ENCODE measurements around the gene METTL13. TPM values are rescaled to one million over a fixed set of nuclear protein-coding genes. Genes with fewer than 3 reads are reported as not detected.

The METTL13 gene
- total RNA-seq, 2 donors from 2014 or later, result 9.2 to 13.5 TPM

DNA sequence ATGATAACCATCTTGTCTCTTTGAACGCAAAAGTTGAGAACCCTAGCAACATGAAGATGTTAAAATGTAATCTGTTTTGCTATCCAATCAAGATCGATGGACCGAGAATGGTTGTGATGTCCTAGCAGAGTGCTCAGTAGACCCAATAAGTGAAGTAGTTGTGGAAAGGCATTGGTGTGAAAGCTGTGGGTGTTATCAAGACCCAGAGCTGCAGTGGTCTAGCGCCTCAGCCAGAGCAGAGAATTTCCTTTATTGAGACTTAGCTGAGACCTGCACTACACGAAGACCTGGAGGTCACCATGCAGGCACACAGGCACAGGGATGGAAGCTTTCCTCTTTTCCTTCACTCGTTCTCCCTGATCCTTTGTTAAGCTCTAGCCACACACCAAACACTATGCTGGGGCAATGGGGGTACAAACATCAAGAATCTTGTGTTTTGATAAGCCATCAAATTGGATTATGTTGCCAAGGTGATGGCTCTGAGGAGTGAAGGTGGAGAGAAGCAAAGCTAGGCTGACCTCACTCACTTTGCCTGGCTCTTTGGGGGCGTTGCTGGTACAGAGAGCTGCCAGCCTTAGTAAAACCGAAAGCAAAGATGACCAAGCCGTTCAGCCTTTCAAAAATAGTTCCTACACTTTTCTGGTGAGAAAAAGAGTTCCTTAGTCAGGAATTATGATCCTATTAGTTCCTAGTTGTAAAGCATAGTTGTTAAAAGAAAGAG is 24.1 kb downstream of the METTL13 start:
- Histone ChIP-seq H3K36me3 (replicated peaks in 1 of 2; ENCODE audit: insufficient read depth in 1 of 2, low read depth in 2 of 2) (no peaks in the 10 kb centered on the region), H3K27me3 (no peaks in the 10 kb centered on the region), H3K4me3 (no peak overlapping the region), H3K4me1 (no peaks in the 10 kb centered on the region), H3K27ac (no peak overlapping the region), H3K9me3 (no peaks in the 10 kb centered on the region)
- TF ChIP-seq POLR2A (IDR thresholded peaks at IDR 0.05), result no peak
- TF ChIP-seq CTCF (IDR thresholded peaks at IDR 0.05), result no peak
- intact Hi-C loops (cut with DNase I), result no loop called here
- DNase-seq, result no peak
- 57 to 59% methylated on average over 9 of the region's 9 CpGs for WGBS, 2 donors
- no peak for ATAC-seq

- H3K9me3 ChIP-seq, result no peaks in the 10 kb centered on the region
- DNase-seq (no peak), ATAC-seq (no peak)
- no peaks in the 10 kb centered on the region for H3K4me1 ChIP-seq
- TF ChIP-seq CTCF (IDR thresholded peaks at IDR 0.05) (no peak), POLR2A (IDR thresholded peaks at IDR 0.05) (no peak)
- no peaks in the 10 kb centered on the region for H3K36me3 ChIP-seq (replicated peaks in 1 of 2; ENCODE audit: insufficient read depth in 1 of 2, low read depth in 2 of 2)
- no peak overlapping the region for H3K4me3 ChIP-seq
- H3K27me3 ChIP-seq, result no peaks in the 10 kb centered on the region
- H3K27ac ChIP-seq, result no peak overlapping the region
- 59 to 71% methylated on average over 4 of the region's 4 CpGs for WGBS, 2 donors
- intact Hi-C loops (cut with DNase I), result no loop called here
These were observed 26.1 kb downstream of the METTL13 start for GRCh38 chr1:171807556-171807955.

GRCh38 chr1:171809834-171810233 is 28.4 kb downstream of the METTL13 start:
- intact Hi-C loops (cut with DNase I), result no loop called here
- TF ChIP-seq POLR2A (IDR thresholded peaks at IDR 0.05), result no peak
- no peak for TF ChIP-seq CTCF (IDR thresholded peaks at IDR 0.05)
- no peaks in the 10 kb centered on the region for H3K4me1 ChIP-seq
- H3K36me3 ChIP-seq (replicated peaks in 1 of 2; ENCODE audit: insufficient read depth in 1 of 2, low read depth in 2 of 2), result no peaks in the 10 kb centered on the region
- DNase-seq (no peak), ATAC-seq (no peak)
- no peak overlapping the region for H3K27ac ChIP-seq
- no peaks in the 10 kb centered on the region for H3K27me3 ChIP-seq
- H3K4me3 ChIP-seq, result no peak overlapping the region
- no peaks in the 10 kb centered on the region for H3K9me3 ChIP-seq
- whole genome bisulfite sequencing, 2 donors, result 68 to 72% methylated on average over 2 of the region's 2 CpGs

DNA sequence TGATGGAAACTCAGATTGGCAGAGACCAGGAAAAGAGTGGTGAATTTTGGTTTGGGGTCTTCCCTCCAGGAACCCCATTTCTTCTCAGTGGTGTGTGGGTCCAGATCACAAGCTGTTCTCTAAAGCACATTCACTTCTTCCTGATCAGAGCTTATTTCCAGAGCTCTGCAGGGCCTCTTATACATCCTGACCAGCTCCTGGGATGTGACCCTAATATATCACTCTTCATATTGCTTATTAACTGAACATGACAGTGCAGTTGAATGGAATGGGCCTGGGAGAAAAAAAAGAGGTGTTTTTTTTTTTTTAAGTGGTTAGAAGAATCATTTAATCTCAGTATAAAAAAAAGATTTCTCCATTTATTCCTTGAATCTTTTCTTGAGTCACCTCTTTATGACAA is 30.2 kb downstream of the METTL13 start:
- Histone ChIP-seq H3K4me3 (no peak overlapping the region), H3K27me3 (no peaks in the 10 kb centered on the region), H3K36me3 (replicated peaks in 1 of 2; ENCODE audit: insufficient read depth in 1 of 2, low read depth in 2 of 2) (no peaks in the 10 kb centered on the region), H3K27ac (no peak overlapping the region), H3K4me1 (no peaks in the 10 kb centered on the region), H3K9me3 (no peaks in the 10 kb centered on the region)
- DNase-seq (no peak), ATAC-seq (no peak)
- no peak for TF ChIP-seq POLR2A (IDR thresholded peaks at IDR 0.05)
- TF ChIP-seq CTCF (IDR thresholded peaks at IDR 0.05), result no peak
- intact Hi-C loops (cut with DNase I), result no loop called here

GRCh38 chr1:171814692-171815091 is 33.2 kb downstream of the METTL13 start:
- no peaks in the 10 kb centered on the region for H3K9me3 ChIP-seq
- H3K27me3 ChIP-seq, result no peaks in the 10 kb centered on the region
- no peaks in the 10 kb centered on the region for H3K36me3 ChIP-seq (replicated peaks in 1 of 2; ENCODE audit: insufficient read depth in 1 of 2, low read depth in 2 of 2)
- no peak for DNase-seq
- no peak for ATAC-seq
- no peaks in the 10 kb centered on the region for H3K4me1 ChIP-seq
- H3K27ac ChIP-seq, result no peak overlapping the region
- intact Hi-C loops (cut with DNase I), result no loop called here
- H3K4me3 ChIP-seq, result no peak overlapping the region
- 65 to 78% methylated on average over 2 of the region's 2 CpGs for WGBS, 2 donors
- TF ChIP-seq POLR2A (IDR thresholded peaks at IDR 0.05) (no peak), CTCF (IDR thresholded peaks at IDR 0.05) (no peak)

All from body of pancreas (tissue), 4 donors.